HepG2 (cell line): ENCODE measurements around the gene RAB36. TPM values are rescaled to one million over a fixed set of nuclear protein-coding genes. Genes with fewer than 3 reads are reported as not detected.
A peak's percentile ranks its signal among the peaks of the same experiment; 100 is the strongest.

Source experiments
- ATAC-seq: fragments of 200-7000 bp; cut with Tn5 transposase; 3 replicates; pipeline ENCODE4 v1.9.1; 2020; ENCODE audit warnings: mild to moderate bottlenecking, moderate library complexity
- BruUV-seq: library from RNA; stranded (reverse); fragments of 400-500 nt; replicated peaks from 2 replicates; lab custom pipeline; 2021; lab: Mats Ljungman, UMichigan
- CTCF ChIA-PET: fragments of 300-600 bp; formaldehyde crosslinking; extraction: SDS; loops from one replicate; lab custom pipeline; 2021; ENCODE audit warnings: low total read pairs, inconsistent platforms, low intra/inter-chr PET ratio; lab: Yijun Ruan, JAX
- POLR2A ChIA-PET: fragments of 350-600 bp; sonication (Branson Sonifier 250); formaldehyde crosslinking; loops from one replicate; lab custom pipeline; 2020; ENCODE audit warnings: antibody characterized with exemption, inconsistent platforms; lab: Yijun Ruan, JAX
- DNase-seq: peaks from one replicate; pipeline ENCODE4 v3.0.0-alpha.2; 2015; ENCODE audit warnings: low spot score
- FAIRE-seq: peaks from 3 replicates; lab custom pipeline; 2011; peaks lifted over from hg19 to GRCh38; lab: Jason Lieb, UNC
- H2AFZ ChIP-seq: one replicate; pipeline ENCODE4 v1.6.1; 2011; ENCODE audit warnings: low read length, inconsistent platforms
- H3K27ac ChIP-seq: fragments of 300-600 bp; 3 replicates; pipeline ENCODE4 v1.8.0; 2011; ENCODE audit warnings: mixed run types, mild to moderate bottlenecking, mixed read lengths, low read length, inconsistent platforms; ENCODE audit not compliant: insufficient read depth; ENCODE audit errors: extremely low read length
- H3K27me3 ChIP-seq, 2 experiments: fragments of 200-600 bp in 1 of 2; 2 replicates in 1 of 2; 3 replicates in 1 of 2; pipeline versions ENCODE4 v1.6.0 to v1.8.0; 2011; ENCODE audit warnings: low read length in 2 of 2, mild to moderate bottlenecking in 2 of 2, moderate library complexity in 2 of 2, inconsistent platforms in 1 of 2; ENCODE audit not compliant: insufficient read depth in 2 of 2, control insufficient read depth in 1 of 2
- H3K36me3 ChIP-seq, 2 experiments: fragments of 200-600 bp in 1 of 2; replicated peaks in 1 of 2; 2 replicates in 1 of 2; 3 replicates in 1 of 2; pipeline versions ENCODE4 v1.5.1 to v1.8.0; 2011; ENCODE audit warnings: low read length in 2 of 2, inconsistent platforms in 1 of 2; ENCODE audit not compliant: insufficient read depth in 2 of 2, control insufficient read depth in 1 of 2
- H3K4me1 ChIP-seq: 2 replicates; pipeline ENCODE4 v1.5.1; 2012; ENCODE audit warnings: low read length, inconsistent platforms; ENCODE audit not compliant: insufficient read depth
- H3K4me2 ChIP-seq: 2 replicates; pipeline ENCODE4 v1.6.0; 2011; ENCODE audit warnings: low read depth, low read length, inconsistent platforms
- H3K4me3 ChIP-seq, 3 experiments: fragments of 200-600 bp in 1 of 3; sonication (generic), shearing (Covaris generic) in 1 of 3; replicated peaks in 1 of 3; 2 replicates each; pipeline ENCODE4 v1.5.1; 2011 to 2016; ENCODE audit warnings: low read length in 3 of 3, inconsistent platforms in 2 of 3, low read depth in 2 of 3, mild to moderate bottlenecking in 2 of 3, control low read depth in 1 of 3, mixed read lengths in 1 of 3; ENCODE audit not compliant: insufficient read depth in 1 of 3
- H3K79me2 ChIP-seq: one replicate; pipeline ENCODE4 v1.6.1; 2011; ENCODE audit warnings: low read length, inconsistent platforms; ENCODE audit not compliant: insufficient read depth
- H3K9ac ChIP-seq: 2 replicates; pipeline ENCODE4 v1.6.0; 2011; ENCODE audit warnings: mild to moderate bottlenecking, low read depth, low read length, inconsistent platforms; ENCODE audit not compliant: insufficient read depth
- H3K9me3 ChIP-seq: 2 replicates; pipeline ENCODE4 v1.5.1; 2012; ENCODE audit warnings: mild to moderate bottlenecking, low read length
- H4K20me1 ChIP-seq: 2 replicates; pipeline ENCODE4 v1.6.0; 2011; ENCODE audit warnings: inconsistent platforms, mild to moderate bottlenecking, low read length, moderate library complexity; ENCODE audit not compliant: insufficient read depth
- ATF1 ChIP-seq: IDR thresholded peaks from 2 replicates; pipeline ENCODE4 v1.6.1; 2016; ENCODE audit warnings: mild to moderate bottlenecking, control low read depth
- ATF7-NPFF ChIP-seq: sonication (generic); formaldehyde crosslinking; IDR thresholded peaks from 2 replicates; pipeline ENCODE4 v1.8.1; 2023; ENCODE audit warnings: mild to moderate bottlenecking, low read depth, missing genetic modification reagents, moderate library complexity
- CREB1 ChIP-seq, 2 experiments: fragments of 450-650 bp in 1 of 2; IDR thresholded peaks; 2 replicates each; pipeline ENCODE4 v1.6.1; 2016 to 2017; ENCODE audit warnings: control low read depth in 1 of 2, mild to moderate bottlenecking in 1 of 2, missing compliant biosample characterization in 1 of 2, missing genetic modification characterization in 1 of 2
- NAIF1 ChIP-seq: sonication (generic); formaldehyde crosslinking; IDR thresholded peaks from 2 replicates; pipeline ENCODE4 v1.5.0; 2020; ENCODE audit warnings: mild to moderate bottlenecking, missing genetic modification reagents, borderline replicate concordance
- NR2F1 ChIP-seq, 2 experiments: fragments of 450-650 bp in 1 of 2; formaldehyde crosslinking in 1 of 2; IDR thresholded peaks; 2 replicates each; pipeline versions ENCODE4 v1.5.0 to v1.6.1; 2016 to 2020; ENCODE audit warnings: mild to moderate bottlenecking in 1 of 2, missing compliant biosample characterization in 1 of 2, missing genetic modification reagents in 1 of 2, moderate library complexity in 1 of 2
- STAG1 ChIP-seq: sonication (generic); formaldehyde crosslinking; IDR thresholded peaks from 2 replicates; pipeline ENCODE4 v1.4.0; 2020; ENCODE audit warnings: missing genetic modification reagents
- TARDBP ChIP-seq: sonication (generic); formaldehyde crosslinking; IDR thresholded peaks from 2 replicates; pipeline ENCODE4 v1.8.0; 2022; ENCODE audit warnings: mild to moderate bottlenecking, missing genetic modification reagents
- ZFP36L1 ChIP-seq: sonication (generic); formaldehyde crosslinking; IDR thresholded peaks from 2 replicates; pipeline ENCODE4 v1.8.0; 2022; ENCODE audit warnings: mild to moderate bottlenecking, missing genetic modification reagents, moderate library complexity
- ZMYM3 ChIP-seq: sonication (generic); formaldehyde crosslinking; IDR thresholded peaks from 2 replicates; pipeline ENCODE4 v1.5.1; 2020; ENCODE audit warnings: mild to moderate bottlenecking, missing genetic modification reagents
- ZNF589 ChIP-seq: sonication (generic); formaldehyde crosslinking; conservative IDR thresholded peaks from 2 replicates; pipeline ENCODE4 v1.8.0; 2022; ENCODE audit warnings: mild to moderate bottlenecking, moderate library complexity, missing genetic modification reagents
- ZNF674 ChIP-seq: sonication (generic); formaldehyde crosslinking; IDR thresholded peaks from 2 replicates; pipeline ENCODE4 v1.5.0; 2020; ENCODE audit warnings: low read depth, mild to moderate bottlenecking, missing genetic modification reagents
- ZSCAN31 ChIP-seq: sonication (generic); formaldehyde crosslinking; IDR thresholded peaks from 2 replicates; pipeline ENCODE4 v1.5.0; 2020; ENCODE audit warnings: low read depth, mild to moderate bottlenecking, missing genetic modification reagents
- WGBS: methylation state at CpG from one replicate; pipeline ENCODE4 v1.1.6; 2017; ENCODE audit warnings: low lambda C conversion rate; 5-methylcytosine and 5-hydroxymethylcytosine counted together
- in situ Hi-C: cut with HindIII; loops from 2 replicates; pipeline ENCODE4 v1.10.0; 2017; ENCODE audit warnings: low pct_unique_long_range_greater_than_20kb; ENCODE audit not compliant: extremely low pct_ligation_motif_present
- intact Hi-C: fragments of 100-400 bp; cut with micrococcal nuclease; formaldehyde crosslinking; loops from one replicate; pipeline ENCODE4 v1.10.0; 2022; ENCODE audit not compliant: unreplicated experiment
- polyA plus RNA-seq, 8 experiments: library from polyadenylated mRNA; depleted of rRNA in 3 of 8; stranded (reverse) in 7 of 8; unstranded in 1 of 8; fragments of >200 nt; fragmentation: Illumina TruSeq in 4 of 8; extraction: Trizol in 4 of 8; gene quantifications; 2 replicates each; pipeline versions ENCODE4 v1.2.1 to v1.2.3, GENCODE V29; 2011 to 2016; ENCODE audit warnings: low read depth in 4 of 8, missing spikeins in 1 of 8, mixed read lengths in 1 of 8; ENCODE audit not compliant: insufficient read depth in 1 of 8
- total RNA-seq, 5 experiments: library from RNA; depleted of rRNA; stranded (reverse); fragments of >200 nt; fragmentation: Illumina TruSeq; extraction: Trizol; gene quantifications; 2 replicates each; pipeline ENCODE4 v1.2.3, GENCODE V29; 2016; ENCODE audit warnings: low read depth in 1 of 5
- TF ChIP-seq, protein P1 (sequence below): sonication (generic); formaldehyde crosslinking; IDR thresholded peaks from 2 replicates; pipeline ENCODE4 v1.5.0; 2020; ENCODE audit warnings: mild to moderate bottlenecking, missing genetic modification reagents, moderate library complexity
- TF ChIP-seq, protein P2 (sequence below): sonication (generic); formaldehyde crosslinking; IDR thresholded peaks from 2 replicates; pipeline ENCODE4 v1.4.0; 2020; ENCODE audit warnings: missing genetic modification reagents
- TF ChIP-seq, protein P3 (sequence below): sonication (generic); formaldehyde crosslinking; conservative IDR thresholded peaks from 2 replicates; pipeline ENCODE4 v1.8.0; 2022; ENCODE audit warnings: missing genetic modification reagents

RAB36 gene
- total and polyA plus RNA-seq, 2 of the 13 experiments (the other 11 are each of a cell fraction or from before 2014, with no cell fraction given), result 0.24 to 0.86 TPM

GRCh38 chr22:23103199-23103954 is 41.9 kb upstream of the RAB36 start:
- DNase-seq (no peak), ATAC-seq (no peak), FAIRE-seq (no peak)
- in situ Hi-C loops (no loop called here), intact Hi-C loops (no loop called here)
- BruUV-seq, result no TSS peak
- Histone ChIP-seq H3K9ac (no peak overlapping the region), H4K20me1 (no peaks in the 10 kb centered on the region), H3K4me3 (no peak overlapping the region), H3K9me3 (no peaks in the 10 kb centered on the region), H3K4me1 (peaks cover 10% of the 10 kb centered on the region; the same call in 1 of the 2 replicates), H3K27me3 (no peaks in the 10 kb centered on the region), H2AFZ (no peak overlapping the region), H3K79me2 (no peaks in the 10 kb centered on the region), H3K4me2 (no peak overlapping the region), H3K27ac (no peak overlapping the region), H3K36me3 (peaks cover 7 to 13% of the 10 kb centered on the region in 2 experiments; a peak in 4 of 5 replicates)
- ChIA-PET CTCF (no interaction called here), POLR2A (no interaction called here)
- 93% methylated on average over 11 of the region's 13 CpGs for WGBS
- TF ChIP-seq, protein P1, sequence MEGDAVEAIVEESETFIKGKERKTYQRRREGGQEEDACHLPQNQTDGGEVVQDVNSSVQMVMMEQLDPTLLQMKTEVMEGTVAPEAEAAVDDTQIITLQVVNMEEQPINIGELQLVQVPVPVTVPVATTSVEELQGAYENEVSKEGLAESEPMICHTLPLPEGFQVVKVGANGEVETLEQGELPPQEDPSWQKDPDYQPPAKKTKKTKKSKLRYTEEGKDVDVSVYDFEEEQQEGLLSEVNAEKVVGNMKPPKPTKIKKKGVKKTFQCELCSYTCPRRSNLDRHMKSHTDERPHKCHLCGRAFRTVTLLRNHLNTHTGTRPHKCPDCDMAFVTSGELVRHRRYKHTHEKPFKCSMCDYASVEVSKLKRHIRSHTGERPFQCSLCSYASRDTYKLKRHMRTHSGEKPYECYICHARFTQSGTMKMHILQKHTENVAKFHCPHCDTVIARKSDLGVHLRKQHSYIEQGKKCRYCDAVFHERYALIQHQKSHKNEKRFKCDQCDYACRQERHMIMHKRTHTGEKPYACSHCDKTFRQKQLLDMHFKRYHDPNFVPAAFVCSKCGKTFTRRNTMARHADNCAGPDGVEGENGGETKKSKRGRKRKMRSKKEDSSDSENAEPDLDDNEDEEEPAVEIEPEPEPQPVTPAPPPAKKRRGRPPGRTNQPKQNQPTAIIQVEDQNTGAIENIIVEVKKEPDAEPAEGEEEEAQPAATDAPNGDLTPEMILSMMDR (CRISPR knock-in tag), result peak; percentile 21; the same call in 1 of the 2 replicates
- TF ChIP-seq, protein P2, sequence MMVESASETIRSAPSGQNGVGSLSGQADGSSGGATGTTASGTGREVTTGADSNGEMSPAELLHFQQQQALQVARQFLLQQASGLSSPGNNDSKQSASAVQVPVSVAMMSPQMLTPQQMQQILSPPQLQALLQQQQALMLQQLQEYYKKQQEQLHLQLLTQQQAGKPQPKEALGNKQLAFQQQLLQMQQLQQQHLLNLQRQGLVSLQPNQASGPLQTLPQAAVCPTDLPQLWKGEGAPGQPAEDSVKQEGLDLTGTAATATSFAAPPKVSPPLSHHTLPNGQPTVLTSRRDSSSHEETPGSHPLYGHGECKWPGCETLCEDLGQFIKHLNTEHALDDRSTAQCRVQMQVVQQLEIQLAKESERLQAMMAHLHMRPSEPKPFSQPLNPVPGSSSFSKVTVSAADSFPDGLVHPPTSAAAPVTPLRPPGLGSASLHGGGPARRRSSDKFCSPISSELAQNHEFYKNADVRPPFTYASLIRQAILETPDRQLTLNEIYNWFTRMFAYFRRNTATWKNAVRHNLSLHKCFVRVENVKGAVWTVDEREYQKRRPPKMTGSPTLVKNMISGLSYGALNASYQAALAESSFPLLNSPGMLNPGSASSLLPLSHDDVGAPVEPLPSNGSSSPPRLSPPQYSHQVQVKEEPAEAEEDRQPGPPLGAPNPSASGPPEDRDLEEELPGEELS (CRISPR knock-in tag), result no peak
- TF ChIP-seq ZMYM3 (no peak), ATF7-NPFF (no peak), ZFP36L1 (CRISPR knock-in tag) (no peak), ATF1 (CRISPR knock-in tag) (no peak), TARDBP (no peak), CREB1 (IDR thresholded peaks at IDR 0.05) (no peak), CREB1 (CRISPR knock-in tag; IDR thresholded peaks at IDR 0.05) (no peak), NR2F1 (CRISPR knock-in tag; IDR thresholded peaks at IDR 0.05) (no peak), ZNF589 (CRISPR knock-in tag) (no peak), NAIF1 (CRISPR knock-in tag) (no peak), ZSCAN31 (CRISPR knock-in tag) (no peak), STAG1 (CRISPR knock-in tag) (0 out of 2 replicates have a peak, but pooled peaks have one; percentile 18), ZNF674 (CRISPR knock-in tag) (no peak)
- TF ChIP-seq, protein P3, sequence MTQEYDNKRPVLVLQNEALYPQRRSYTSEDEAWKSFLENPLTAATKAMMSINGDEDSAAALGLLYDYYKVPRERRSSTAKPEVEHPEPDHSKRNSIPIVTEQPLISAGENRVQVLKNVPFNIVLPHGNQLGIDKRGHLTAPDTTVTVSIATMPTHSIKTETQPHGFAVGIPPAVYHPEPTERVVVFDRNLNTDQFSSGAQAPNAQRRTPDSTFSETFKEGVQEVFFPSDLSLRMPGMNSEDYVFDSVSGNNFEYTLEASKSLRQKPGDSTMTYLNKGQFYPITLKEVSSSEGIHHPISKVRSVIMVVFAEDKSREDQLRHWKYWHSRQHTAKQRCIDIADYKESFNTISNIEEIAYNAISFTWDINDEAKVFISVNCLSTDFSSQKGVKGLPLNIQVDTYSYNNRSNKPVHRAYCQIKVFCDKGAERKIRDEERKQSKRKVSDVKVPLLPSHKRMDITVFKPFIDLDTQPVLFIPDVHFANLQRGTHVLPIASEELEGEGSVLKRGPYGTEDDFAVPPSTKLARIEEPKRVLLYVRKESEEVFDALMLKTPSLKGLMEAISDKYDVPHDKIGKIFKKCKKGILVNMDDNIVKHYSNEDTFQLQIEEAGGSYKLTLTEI (CRISPR knock-in tag), result no peak
